Measurements from ENCODE around the gene LAGE3. TPM values are rescaled to one million over a fixed set of nuclear protein-coding genes. Genes with fewer than 3 reads are reported as not detected.

Gene LAGE3
- total and polyA plus RNA-seq, 2 of the 13 experiments (the other 11 are each of a cell fraction or from before 2014, with no cell fraction given) = 7.6 to 12.7 TPM

DNA sequence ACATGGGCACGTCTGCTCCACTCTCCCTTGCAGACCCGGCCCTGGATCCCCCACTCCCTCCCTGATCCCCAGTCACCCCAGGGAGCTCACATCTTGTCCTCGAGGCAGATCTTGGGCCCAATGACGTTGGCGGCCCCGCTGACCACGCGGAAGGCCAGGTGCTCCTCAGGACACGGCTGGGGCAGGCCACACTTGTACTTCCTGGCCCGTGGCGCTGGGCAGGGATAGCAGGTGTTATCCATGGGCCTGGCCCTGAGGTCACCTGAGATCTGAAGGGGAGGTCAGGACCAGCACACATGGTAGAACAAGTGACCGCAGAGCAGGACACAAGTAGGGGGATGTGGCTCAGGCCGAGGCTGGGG, 29.3 kb upstream of the LAGE3 start:
- Histone ChIP-seq H3K9me3 (ENCODE audit: low read length) (no peaks in the 10 kb centered on the region), H3K4me3 (replicated peaks in 1 of 3; ENCODE audit: insufficient read depth in 1 of 3, low read depth in 2 of 3, low read length in 3 of 3) (no peak overlapping the region), H3K9ac (ENCODE audit: insufficient read depth, low read depth, low read length) (no peak overlapping the region), H4K20me1 (ENCODE audit: insufficient read depth, low read length) (no peaks in the 10 kb centered on the region), H3K27me3 (ENCODE audit: control insufficient read depth in 1 of 2, insufficient read depth in 2 of 2, low read length in 2 of 2) (no peaks in the 10 kb centered on the region), H3K79me2 (ENCODE audit: insufficient read depth, low read length) (no peaks in the 10 kb centered on the region), H3K27ac (ENCODE audit: extremely low read length, insufficient read depth, low read length) (no peak overlapping the region), H2AFZ (ENCODE audit: low read length) (no peak overlapping the region), H3K4me1 (ENCODE audit: insufficient read depth, low read length) (no peaks in the 10 kb centered on the region), H3K4me2 (ENCODE audit: low read depth, low read length) (no peak overlapping the region), H3K36me3 (replicated peaks in 1 of 2; ENCODE audit: control insufficient read depth in 1 of 2, insufficient read depth in 2 of 2, low read length in 2 of 2) (no peaks in the 10 kb centered on the region)
- in situ Hi-C loops (cut with HindIII; ENCODE audit: extremely low pct_ligation_motif_present, low pct_unique_long_range_greater_than_20kb) (no loop called here), intact Hi-C loops (cut with micrococcal nuclease; ENCODE audit: unreplicated experiment) (no loop called here)
- POLR2A ChIA-PET = no interaction called here
- WGBS (ENCODE audit: low lambda C conversion rate) = 100% methylated on average over 2 of the region's 13 CpGs
- no peak for FAIRE-seq
- BruUV-seq (replicated peaks) = no TSS peak
- no peak for ATAC-seq
- DNase-seq (ENCODE audit: low spot score) = no peak
- CTCF ChIA-PET (ENCODE audit: low intra/inter-chr PET ratio, low total read pairs) = no interaction called here
- no peak for TF ChIP-seq POLR2G (IDR thresholded peaks at IDR 0.05; ENCODE audit: low read depth, low read length)
- TF ChIP-seq MIXL1 (CRISPR knock-in tag; IDR thresholded peaks at IDR 0.05) = no peak
- no peak for TF ChIP-seq MLLT10 (CRISPR knock-in tag; IDR thresholded peaks at IDR 0.05)
- TF ChIP-seq EHMT2 (IDR thresholded peaks at IDR 0.05; ENCODE audit: borderline replicate concordance, low read depth, low read length) = no peak
- no peak for TF ChIP-seq MED1 (CRISPR knock-in tag; IDR thresholded peaks at IDR 0.05)
- no peak for TF ChIP-seq ZFP37 (CRISPR knock-in tag; IDR thresholded peaks at IDR 0.05; ENCODE audit: borderline replicate concordance)
- no peak for TF ChIP-seq AFF4 (CRISPR knock-in tag; IDR thresholded peaks at IDR 0.05)
- TF ChIP-seq HNF1A (IDR thresholded peaks at IDR 0.05; ENCODE audit: low read depth) = no peak
- no peak for TF ChIP-seq HNF1A (CRISPR knock-in tag; IDR thresholded peaks at IDR 0.05; ENCODE audit: borderline replicate concordance)
- TF ChIP-seq, protein P1, sequence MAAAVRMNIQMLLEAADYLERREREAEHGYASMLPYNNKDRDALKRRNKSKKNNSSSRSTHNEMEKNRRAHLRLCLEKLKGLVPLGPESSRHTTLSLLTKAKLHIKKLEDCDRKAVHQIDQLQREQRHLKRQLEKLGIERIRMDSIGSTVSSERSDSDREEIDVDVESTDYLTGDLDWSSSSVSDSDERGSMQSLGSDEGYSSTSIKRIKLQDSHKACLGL (CRISPR knock-in tag; IDR thresholded peaks at IDR 0.05) = no peak
- no peak for TF ChIP-seq MED13 (CRISPR knock-in tag; IDR thresholded peaks at IDR 0.05)
- TF ChIP-seq SRSF9 (IDR thresholded peaks at IDR 0.05; ENCODE audit: borderline replicate concordance, insufficient read depth, low read depth, low read length, poor library complexity, severe bottlenecking) = no peak
- no peak for TF ChIP-seq SALL2 (CRISPR knock-in tag; IDR thresholded peaks at IDR 0.05)
- TF ChIP-seq ZNF546 (CRISPR knock-in tag; conservative IDR thresholded peaks at IDR 0.05) = no peak
- TF ChIP-seq TMF1 (CRISPR knock-in tag; IDR thresholded peaks at IDR 0.05; ENCODE audit: low read depth) = no peak
- no peak for TF ChIP-seq ZBTB7A (CRISPR knock-in tag; IDR thresholded peaks at IDR 0.05)
- no peak for TF ChIP-seq ZBTB34 (CRISPR knock-in tag; IDR thresholded peaks at IDR 0.05)
